HFF-Myc (cell line): ENCODE results near the gene DPF3.

Source experiments
- DNase-seq: peaks from one replicate; pipeline ENCODE4 v3.0.0-alpha.2; 2011; ENCODE audit warnings: low read depth; ENCODE audit errors: extremely low read depth
- H3K4me3 ChIP-seq: replicated peaks from 2 replicates; pipeline ENCODE4 v1.5.1; 2011; ENCODE audit warnings: low read depth, mild to moderate bottlenecking, control low read depth, low read length
- CTCF ChIP-seq: IDR thresholded peaks from 2 replicates; pipeline ENCODE4 v1.5.1; 2012; ENCODE audit warnings: mild to moderate bottlenecking, low read depth, low read length, control low read depth; ENCODE audit errors: missing control alignments

DPF3 gene

GRCh38 chr14:72882463-72882862 lies 11.4 kb downstream of the DPF3 start:
- DNase-seq = no peak
- no peak for TF ChIP-seq CTCF
- H3K4me3 ChIP-seq = no peak overlapping the region

- TF ChIP-seq CTCF = no peak
- DNase-seq = no peak
- no peak overlapping the region for H3K4me3 ChIP-seq
These were observed 11.9 kb downstream of the DPF3 start for GRCh38 chr14:72882047-72882446.

GRCh38 chr14:72881543-72881942 lies 12.4 kb downstream of the DPF3 start:
- H3K4me3 ChIP-seq = no peak overlapping the region
- no peak for TF ChIP-seq CTCF
- DNase-seq = no peak

- DNase-seq = no peak
- H3K4me3 ChIP-seq = no peak overlapping the region
- no peak for TF ChIP-seq CTCF
These were observed 13.1 kb downstream of the DPF3 start for GRCh38 chr14:72880820-72881219.

- no peak for TF ChIP-seq CTCF
- no peak overlapping the region for H3K4me3 ChIP-seq
- no peak for DNase-seq
These were observed 13.7 kb downstream of the DPF3 start for GRCh38 chr14:72880164-72880563.

GRCh38 chr14:72879431-72879830 lies 14.5 kb downstream of the DPF3 start:
- TF ChIP-seq CTCF = no peak
- no peak for DNase-seq
- no peak overlapping the region for H3K4me3 ChIP-seq

GRCh38 chr14:72878746-72879145 lies 15.2 kb downstream of the DPF3 start:
- DNase-seq = no peak
- TF ChIP-seq CTCF = no peak
- H3K4me3 ChIP-seq = no peak overlapping the region
